H7 (cell line): ENCODE measurements around the gene IFT22. TPM values are rescaled to one million over a fixed set of nuclear protein-coding genes. Genes with fewer than 3 reads are reported as not detected.

Experiments used
- DNase-seq: peaks from one replicate; pipeline ENCODE4 v3.0.0; 2012
- H3K27me3 ChIP-seq: 2 replicates; pipeline ENCODE4 v1.6.0; 2011; ENCODE audit warnings: mild to moderate bottlenecking, low read length; ENCODE audit not compliant: control insufficient read depth, insufficient read depth
- H3K36me3 ChIP-seq: replicated peaks from 2 replicates; pipeline ENCODE4 v1.5.1; 2011; ENCODE audit warnings: low read length; ENCODE audit not compliant: control insufficient read depth, insufficient read depth
- H3K4me3 ChIP-seq: 2 replicates; pipeline ENCODE4 v1.5.1; 2011; ENCODE audit warnings: low read depth, mild to moderate bottlenecking, control low read depth, low read length, moderate library complexity; ENCODE audit not compliant: insufficient read depth
- total RNA-seq: library from RNA; depleted of rRNA; stranded (reverse); fragments of >200 nt; shearing (Covaris generic); gene quantifications from 2 replicates; pipeline ENCODE4 v1.2.3, GENCODE V29; 2014

IFT22 gene
- total RNA-seq, 1 experiment from 2014 or later: 27.4 TPM

DNA sequence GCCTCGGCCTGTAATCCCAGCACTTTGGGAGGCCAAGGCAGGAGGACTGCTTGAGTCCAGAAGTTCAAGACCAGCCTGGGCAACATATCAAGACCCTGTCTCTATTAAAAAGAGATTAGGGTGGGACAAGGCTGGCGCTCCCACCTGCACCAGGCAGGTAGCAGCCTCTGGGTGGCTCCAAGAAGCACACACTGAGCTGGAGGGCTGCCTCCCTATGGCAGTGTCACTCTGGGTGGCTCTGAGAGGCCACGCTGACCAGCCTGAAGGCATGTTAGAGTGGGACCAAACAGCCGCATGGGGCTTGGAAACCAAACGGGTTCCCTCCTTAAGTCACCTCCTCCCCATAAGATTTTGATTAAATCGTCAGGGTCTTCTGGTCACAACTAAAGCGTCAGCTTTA, 21.3 kb upstream of the IFT22 start:
- no peak overlapping the region for H3K4me3 ChIP-seq

DNA sequence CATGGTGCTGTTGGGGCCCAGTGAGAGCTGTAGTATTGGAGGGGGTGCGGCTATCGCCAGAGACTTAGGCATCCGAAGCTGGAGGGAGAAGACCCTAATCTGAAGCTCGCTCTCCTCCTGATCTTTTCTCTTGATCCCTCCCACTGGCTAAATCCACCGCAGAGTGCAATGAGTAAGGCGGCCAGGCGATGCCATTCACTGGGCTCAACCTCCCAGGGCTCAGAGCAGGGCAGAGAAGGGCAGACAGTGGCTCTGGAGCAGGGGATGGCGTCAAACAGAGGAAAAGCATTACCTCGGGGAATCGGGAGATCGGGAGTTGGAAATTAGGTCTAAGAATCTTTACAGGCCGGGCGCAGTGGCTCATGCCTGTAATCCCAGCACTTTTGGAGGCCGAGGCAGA, 18.8 kb upstream of the IFT22 start:
- Histone ChIP-seq H3K27me3 (no peaks in the 10 kb centered on the region), H3K4me3 (no peak overlapping the region), H3K36me3 (no peaks in the 10 kb centered on the region)
- no peak for DNase-seq

More for the DNA sequence above, 21.3 kb upstream of the IFT22 start:
- Histone ChIP-seq H3K36me3 (no peaks in the 10 kb centered on the region), H3K27me3 (no peaks in the 10 kb centered on the region)
- no peak for DNase-seq

DNA sequence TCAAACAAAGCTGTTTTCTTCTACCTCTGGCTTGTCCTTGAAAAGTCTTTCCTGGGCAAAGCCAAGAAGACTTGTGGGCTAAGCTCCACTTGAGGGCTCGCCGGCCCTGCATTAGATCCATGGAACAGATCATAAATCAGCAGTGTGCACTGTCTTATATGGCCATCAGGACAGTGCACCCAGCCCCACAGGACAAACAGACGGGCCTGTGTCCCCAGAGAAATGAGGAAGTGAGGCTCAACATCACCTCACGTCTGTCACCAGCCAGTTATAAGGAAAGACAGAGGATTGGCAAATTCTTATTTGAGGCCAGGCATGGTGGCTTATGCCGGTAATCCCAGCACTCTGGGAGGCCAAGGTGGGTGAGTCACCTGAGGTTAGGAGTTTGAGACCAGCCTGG, 12.3 kb upstream of the IFT22 start:
- H3K36me3 ChIP-seq: no peaks in the 10 kb centered on the region
- no peak for DNase-seq
- H3K4me3 ChIP-seq: no peak overlapping the region
- H3K27me3 ChIP-seq: no peaks in the 10 kb centered on the region

DNA sequence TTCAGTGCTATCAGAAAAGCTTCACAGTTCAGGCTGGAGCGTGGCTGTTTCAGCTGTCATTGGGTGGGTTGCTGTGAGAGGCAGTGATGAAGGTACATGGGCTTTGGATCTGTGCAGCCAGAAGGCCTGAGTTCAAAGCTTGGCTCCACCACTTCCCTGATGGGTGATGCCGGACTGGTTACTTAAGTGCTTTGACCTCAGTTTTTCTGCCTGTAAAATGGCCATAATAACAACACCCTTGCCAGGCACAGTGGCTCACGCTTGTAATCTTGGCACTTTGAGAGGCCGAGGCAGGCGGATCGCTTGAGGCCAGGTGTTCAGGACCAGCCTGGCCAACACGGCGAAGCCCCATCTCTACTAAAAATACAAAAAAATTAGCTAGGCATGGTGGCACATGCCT, 10.4 kb upstream of the IFT22 start:
- H3K4me3 ChIP-seq: no peak overlapping the region
- H3K27me3 ChIP-seq: no peaks in the 10 kb centered on the region
- no peak for DNase-seq
- H3K36me3 ChIP-seq: no peaks in the 10 kb centered on the region

DNA sequence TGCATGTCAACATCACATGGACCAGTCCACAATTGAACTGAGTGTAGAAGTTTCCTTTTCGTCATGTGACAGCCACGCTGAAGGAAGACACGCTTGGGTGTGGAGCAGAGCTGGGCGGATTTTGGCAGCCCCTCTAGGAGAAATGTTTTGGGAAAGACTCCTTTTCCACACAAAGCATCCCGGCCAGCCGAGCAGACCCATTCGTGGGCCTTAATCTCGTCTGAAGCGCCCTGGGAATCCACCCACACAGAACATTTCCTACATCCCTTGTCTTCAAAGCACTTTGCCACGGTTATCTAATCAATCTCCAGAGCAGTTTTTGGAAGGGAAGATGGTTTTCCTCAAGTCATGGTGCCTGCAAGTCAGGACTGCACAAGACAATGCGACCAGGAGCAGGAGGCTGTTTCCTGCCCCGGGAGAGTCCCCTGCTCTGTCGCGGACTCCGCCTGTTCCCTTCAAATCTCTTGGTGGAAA, 8.4 kb upstream of the IFT22 start:
- no peak overlapping the region for H3K4me3 ChIP-seq
- DNase-seq: no peak
- H3K27me3 ChIP-seq: no peaks in the 10 kb centered on the region
- H3K36me3 ChIP-seq: no peaks in the 10 kb centered on the region

DNA sequence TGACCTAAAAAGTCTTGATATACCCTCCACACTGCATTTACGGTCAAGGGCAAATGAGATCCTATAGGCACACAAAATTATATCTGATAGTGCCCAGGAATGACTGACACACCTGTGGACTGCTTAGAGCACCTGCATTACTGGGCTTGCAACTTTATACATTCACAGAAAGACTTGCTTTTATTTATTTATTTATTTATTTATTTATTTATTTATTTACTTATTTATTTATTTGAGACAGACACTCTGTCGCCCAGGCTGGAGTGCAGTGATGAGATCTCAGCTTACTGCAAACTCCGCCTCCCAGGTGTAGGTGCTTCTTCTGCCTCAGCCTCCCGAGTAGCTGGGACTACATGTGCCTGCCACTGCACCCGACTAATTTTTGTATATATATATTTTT, 6.5 kb upstream of the IFT22 start:
- Histone ChIP-seq H3K4me3 (no peak overlapping the region), H3K27me3 (no peaks in the 10 kb centered on the region), H3K36me3 (no peaks in the 10 kb centered on the region)
- DNase-seq: no peak

DNA sequence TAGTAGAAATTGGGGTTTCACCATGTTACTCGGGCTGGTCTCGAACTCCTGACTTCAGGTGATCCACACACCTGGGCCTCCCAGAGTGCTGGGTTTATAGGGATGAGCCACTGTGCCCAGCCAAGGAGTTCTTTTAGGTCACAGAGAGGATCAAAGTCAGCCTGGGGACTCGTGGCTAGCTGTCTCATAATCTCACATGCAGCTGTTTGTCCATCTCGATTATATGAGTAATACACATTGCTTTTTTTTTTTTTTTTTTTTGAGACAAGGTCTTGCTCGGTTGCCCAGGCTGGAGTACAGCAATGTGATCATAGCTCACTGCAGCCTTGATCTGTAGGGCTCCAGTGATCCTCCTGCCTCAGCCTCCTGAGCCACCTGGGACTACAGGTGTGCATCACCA, 2.2 kb downstream of the IFT22 start:
- no peak for DNase-seq
- no peaks in the 10 kb centered on the region for H3K27me3 ChIP-seq
- H3K36me3 ChIP-seq: peaks cover 7% of the 10 kb centered on the region
- H3K4me3 ChIP-seq: no peak overlapping the region

DNA sequence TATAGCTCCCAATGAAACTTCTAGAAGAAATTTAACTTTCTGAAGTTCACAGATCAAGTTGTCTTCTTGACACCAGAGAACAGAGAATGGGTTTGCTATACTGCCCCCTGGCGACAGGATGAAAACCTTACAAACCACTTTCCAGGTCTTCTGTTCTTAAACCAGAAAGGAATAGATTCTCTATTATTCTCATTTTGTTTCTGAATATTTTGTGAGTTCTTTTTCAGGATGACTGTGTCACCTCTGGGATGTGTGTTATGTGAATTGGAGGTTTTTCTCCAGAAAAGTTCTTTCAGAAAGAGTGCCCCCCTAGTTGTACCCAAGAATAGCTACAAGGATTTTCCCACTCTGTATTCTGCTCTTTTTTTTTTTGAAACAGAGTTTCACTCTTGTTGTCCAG, 6.3 kb downstream of the IFT22 start:
- Histone ChIP-seq H3K4me3 (no peak overlapping the region), H3K27me3 (no peaks in the 10 kb centered on the region), H3K36me3 (peaks cover 21% of the 10 kb centered on the region)
- DNase-seq: peak; percentile 71

DNA sequence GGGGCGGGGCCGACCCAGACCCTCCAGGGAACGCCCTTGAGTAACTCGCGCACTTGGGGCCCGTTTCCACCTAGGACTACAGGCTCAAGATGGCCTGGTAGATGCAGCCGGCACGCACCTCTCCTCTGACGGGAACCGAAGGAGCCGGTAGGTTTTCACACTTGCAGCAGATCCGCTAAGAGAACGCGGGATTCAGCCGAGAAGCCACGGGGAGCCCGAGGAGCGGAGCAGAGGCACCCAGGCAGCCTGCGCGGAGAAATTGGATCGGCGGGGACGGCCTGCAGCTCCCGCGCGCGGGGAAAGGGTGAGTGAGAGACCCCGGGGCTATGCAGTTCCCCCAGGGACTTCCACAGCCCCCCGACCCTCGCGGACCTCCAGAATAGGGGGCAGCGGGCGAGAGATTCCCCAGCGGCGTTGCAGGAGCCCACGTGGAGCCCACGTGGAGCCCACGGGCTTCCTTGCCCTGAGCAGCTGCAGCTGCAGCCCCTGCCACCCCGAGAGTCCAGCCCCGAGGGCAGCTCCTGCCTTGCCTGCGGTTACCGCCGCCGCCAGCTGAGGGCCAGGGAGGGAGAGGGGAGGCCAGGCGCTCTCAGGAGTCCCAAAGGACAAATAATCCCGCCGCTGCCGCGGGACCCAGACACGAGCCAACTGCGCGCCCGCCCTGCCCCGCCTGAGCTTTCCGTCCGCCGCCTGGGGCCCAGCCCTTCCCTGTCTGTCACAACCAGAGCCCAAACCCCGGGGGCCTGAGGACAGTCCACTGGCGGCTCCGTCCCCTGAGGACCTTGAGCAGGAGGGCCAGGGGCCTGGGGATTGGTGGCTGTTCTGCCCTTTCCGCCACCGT, 13.1 kb downstream of the IFT22 start:
- H3K27me3 ChIP-seq: no peaks in the 10 kb centered on the region
- peaks cover 24% of the 10 kb centered on the region for H3K36me3 ChIP-seq
- H3K4me3 ChIP-seq: peak overlapping the region; percentile 96
- peak; percentile 93 for DNase-seq

DNA sequence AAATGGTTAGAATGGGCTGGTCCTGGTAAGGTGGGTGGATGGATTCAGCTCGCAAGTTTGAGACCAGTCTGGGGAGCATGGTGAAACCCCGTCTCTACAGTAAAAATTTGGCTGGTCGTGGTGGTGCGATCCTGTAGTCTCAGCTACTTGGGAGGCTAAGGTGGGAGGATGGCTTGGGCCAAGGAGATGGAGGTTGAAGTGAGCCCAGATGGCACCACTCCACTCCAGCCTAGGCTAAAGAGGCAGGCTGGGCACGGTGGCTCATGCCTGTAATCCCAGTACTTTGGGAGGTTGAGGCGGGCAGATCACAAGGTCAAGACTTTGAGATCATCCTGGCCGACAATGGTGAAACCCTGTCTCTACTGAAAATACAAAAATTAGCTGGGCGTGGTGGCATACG, 15.3 kb downstream of the IFT22 start:
- no peak overlapping the region for H3K4me3 ChIP-seq
- no peak for DNase-seq
- no peaks in the 10 kb centered on the region for H3K27me3 ChIP-seq
- peaks cover 22% of the 10 kb centered on the region for H3K36me3 ChIP-seq

DNA sequence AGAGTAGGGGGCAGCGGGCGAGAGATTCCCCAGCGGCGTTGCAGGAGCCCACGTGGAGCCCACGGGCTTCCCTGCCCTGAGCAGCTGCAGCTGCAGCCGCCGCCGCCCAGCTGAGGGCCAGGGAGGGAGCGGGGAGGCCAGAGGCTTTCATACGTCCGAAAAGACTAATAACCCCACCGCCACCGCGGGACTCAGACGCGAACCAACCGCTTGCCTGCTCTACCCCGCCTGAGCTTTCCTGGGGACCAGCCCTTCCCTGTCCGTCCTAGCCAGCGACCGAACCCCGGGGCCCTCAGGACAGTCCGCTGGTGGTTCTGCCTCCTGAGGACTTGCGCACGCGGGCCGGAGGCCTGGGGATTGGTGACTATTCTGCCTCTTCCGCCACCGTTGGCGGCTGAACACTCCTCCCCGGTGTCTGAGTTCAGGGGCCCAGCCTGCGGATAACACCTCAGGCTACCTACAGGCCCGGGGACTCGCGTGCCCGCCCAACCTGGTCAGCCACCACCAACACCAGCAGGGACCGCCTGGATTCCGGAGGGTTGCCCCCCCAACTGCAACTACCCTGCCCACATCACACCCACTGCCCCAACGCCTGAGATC, 18.4 kb downstream of the IFT22 start:
- peaks cover 17% of the 10 kb centered on the region for H3K36me3 ChIP-seq
- DNase-seq: peak; percentile 60
- H3K4me3 ChIP-seq: peak overlapping the region; percentile 78
- no peaks in the 10 kb centered on the region; the same call in 1 of the 2 replicates for H3K27me3 ChIP-seq

DNA sequence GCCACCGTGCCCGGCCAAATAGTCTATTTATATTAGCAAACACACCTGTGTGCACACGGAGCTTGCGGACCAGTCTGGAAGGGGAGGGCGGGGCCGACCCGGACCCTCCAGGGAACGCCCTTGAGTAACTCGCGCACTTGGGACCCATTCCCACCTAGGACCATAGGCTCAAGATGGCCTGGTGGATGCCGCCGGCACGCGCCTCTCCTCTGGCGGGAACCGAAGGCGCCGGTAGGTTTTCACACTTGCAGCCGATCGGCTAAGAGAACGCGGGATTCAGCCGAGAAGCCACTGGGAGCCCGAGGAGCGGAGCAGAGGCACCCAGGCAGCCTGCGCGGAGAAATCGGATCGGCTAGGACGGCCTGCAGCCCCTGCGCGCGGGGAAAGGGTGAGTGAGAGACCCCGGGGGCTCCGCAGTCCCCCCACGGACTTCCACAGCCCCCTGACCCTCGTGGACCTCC, 18.9 kb downstream of the IFT22 start:
- Histone ChIP-seq H3K4me3 (peak overlapping the region; percentile 78), H3K36me3 (peaks cover 17% of the 10 kb centered on the region), H3K27me3 (no peaks in the 10 kb centered on the region; the same call in 1 of the 2 replicates)
- DNase-seq: no peak

DNA sequence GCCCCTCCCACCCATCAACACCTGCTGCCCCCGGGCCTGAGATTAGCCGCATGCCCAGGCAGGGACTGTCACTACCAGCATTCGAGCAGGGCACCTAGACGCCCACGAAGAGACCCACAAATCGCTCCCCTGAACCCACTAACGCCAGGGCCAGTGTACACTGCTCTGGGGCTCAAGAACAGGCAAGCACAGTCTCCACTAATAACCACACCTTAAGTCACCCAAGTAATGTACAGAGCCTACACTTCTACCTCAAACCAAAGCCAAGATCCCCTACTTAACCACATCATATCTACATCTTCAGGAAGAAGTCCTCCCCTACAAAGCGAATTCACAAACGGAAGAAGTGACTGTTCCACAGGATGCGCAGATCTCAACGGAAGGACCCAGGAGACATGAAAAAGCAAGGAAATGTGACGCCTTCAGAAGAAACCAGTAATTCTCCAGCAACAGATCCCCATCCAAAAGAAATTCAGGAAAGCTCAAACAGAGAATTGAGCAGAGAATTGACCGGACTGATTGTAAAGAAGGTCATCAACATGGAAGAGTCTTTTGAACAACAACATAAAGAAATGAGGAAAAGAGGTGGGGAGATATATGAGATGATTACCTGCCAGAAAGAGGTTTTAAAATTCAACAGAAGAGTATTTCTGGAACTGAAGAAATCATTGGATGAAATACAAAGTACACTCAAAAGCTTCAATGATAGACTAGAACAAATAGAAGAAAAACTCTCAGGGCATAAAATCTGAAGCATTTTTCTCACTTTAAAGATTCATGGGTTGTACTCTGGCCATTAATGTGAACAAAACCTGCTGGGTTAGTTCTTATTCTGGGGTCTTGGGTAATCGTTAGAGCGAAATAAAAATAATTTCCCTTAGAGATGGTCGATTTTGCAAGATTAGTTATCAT, 20.9 kb downstream of the IFT22 start:
- DNase-seq: no peak
- Histone ChIP-seq H3K27me3 (no peaks in the 10 kb centered on the region; the same call in 1 of the 2 replicates), H3K4me3 (peak overlapping the region; percentile 90), H3K36me3 (peaks cover 17% of the 10 kb centered on the region)
